Activated naive CD4-positive, alpha-beta T cell treated with anti-CD3 and anti-CD28 coated beads for 36 hours (primary cell): ENCODE measurements around the gene F7. TPM values are rescaled to one million over a fixed set of nuclear protein-coding genes. Genes with fewer than 3 reads are reported as not detected.

Source experiments
- CTCF ChIA-PET: fragments of 350-600 bp; sonication (Branson Sonifier 250); formaldehyde crosslinking; loops from one replicate; lab custom pipeline; 2021; ENCODE audit warnings: antibody characterized with exemption; lab: Charles Lee
- DNase-seq: peaks from one replicate; pipeline ENCODE4 v3.0.0-alpha.2; 2020
- H3K27ac Mint-ChIP-seq: one replicate; pipeline ENCODE4 v1.8.0; 2021; ENCODE audit warnings: mild to moderate bottlenecking, mixed read lengths
- H3K27me3 Mint-ChIP-seq: one replicate; pipeline ENCODE4 v1.8.0; 2021; ENCODE audit warnings: low read depth, mixed read lengths
- H3K36me3 Mint-ChIP-seq: one replicate; pipeline ENCODE4 v1.8.0; 2021; ENCODE audit warnings: low read depth, mixed read lengths
- H3K4me1 Mint-ChIP-seq: one replicate; pipeline ENCODE4 v1.8.0; 2021; ENCODE audit warnings: low read depth, mixed read lengths
- H3K4me3 Mint-ChIP-seq: one replicate; pipeline ENCODE4 v1.8.0; 2021; ENCODE audit warnings: mild to moderate bottlenecking, moderate library complexity, mixed read lengths
- H3K9me3 Mint-ChIP-seq: one replicate; pipeline ENCODE4 v1.8.0; 2021; ENCODE audit warnings: mixed read lengths
- intact Hi-C: fragments of 100-400 bp; cut with micrococcal nuclease; formaldehyde crosslinking; loops from one replicate; pipeline ENCODE4 v1.15.1; 2023
- total RNA-seq, 2 experiments: library from RNA; stranded (reverse); gene quantifications; one replicate each; pipeline ENCODE4 v1.2.3, GENCODE V29; 2021

F7 gene
- total RNA-seq, 2 experiments from 2014 or later: 0.35 to 0.62 TPM

DNA sequence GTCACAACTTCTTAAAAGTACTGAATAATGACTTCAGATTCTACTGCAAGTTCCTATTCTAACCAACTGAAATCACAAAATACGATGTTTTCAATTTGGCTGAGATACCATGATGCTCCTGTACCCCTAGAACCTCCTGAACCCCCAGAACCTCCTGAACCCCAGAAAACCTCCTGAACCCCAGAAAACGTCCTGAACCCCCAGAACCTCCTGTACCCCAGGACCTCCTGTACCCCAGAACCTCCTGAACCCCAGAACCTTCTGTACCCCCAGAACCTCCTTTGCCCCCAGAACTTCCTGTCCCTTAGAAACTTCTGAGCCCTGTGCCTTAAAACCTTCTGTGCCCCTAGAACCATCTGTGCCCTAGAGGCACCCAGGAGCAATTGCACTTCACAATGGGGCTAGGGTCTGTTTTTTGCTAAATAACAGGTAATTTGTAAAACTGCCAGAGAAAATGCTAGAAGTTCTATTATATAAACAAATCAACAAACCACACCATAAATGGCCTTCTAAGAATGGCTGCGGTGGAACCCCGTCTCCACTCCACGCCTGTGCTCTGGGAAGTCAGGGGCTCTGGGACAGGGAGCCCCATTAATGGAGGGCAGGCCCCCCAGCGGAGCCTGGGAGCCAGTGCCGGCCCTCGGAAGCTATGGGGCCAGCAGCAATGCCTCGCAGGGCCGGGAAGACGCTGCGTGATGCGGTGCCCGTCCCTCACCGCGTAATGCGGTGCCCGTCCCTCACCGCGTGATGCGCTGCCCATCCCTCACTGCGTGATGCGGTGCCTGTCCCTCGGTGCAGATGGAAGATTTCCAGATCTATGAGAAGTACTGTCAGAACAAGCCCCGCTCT, 21.3 kb upstream of the F7 start:
- no peak for DNase-seq
- CTCF ChIA-PET: no interaction called here
- Mint-ChIP-seq H3K9me3 (no peaks in the 10 kb centered on the region), H3K27me3 (no peaks in the 10 kb centered on the region), H3K4me1 (no peaks in the 10 kb centered on the region), H3K4me3 (no peak overlapping the region), H3K36me3 (peaks cover 2% of the 10 kb centered on the region), H3K27ac (no peak overlapping the region)
- intact Hi-C loops: no loop called here

DNA sequence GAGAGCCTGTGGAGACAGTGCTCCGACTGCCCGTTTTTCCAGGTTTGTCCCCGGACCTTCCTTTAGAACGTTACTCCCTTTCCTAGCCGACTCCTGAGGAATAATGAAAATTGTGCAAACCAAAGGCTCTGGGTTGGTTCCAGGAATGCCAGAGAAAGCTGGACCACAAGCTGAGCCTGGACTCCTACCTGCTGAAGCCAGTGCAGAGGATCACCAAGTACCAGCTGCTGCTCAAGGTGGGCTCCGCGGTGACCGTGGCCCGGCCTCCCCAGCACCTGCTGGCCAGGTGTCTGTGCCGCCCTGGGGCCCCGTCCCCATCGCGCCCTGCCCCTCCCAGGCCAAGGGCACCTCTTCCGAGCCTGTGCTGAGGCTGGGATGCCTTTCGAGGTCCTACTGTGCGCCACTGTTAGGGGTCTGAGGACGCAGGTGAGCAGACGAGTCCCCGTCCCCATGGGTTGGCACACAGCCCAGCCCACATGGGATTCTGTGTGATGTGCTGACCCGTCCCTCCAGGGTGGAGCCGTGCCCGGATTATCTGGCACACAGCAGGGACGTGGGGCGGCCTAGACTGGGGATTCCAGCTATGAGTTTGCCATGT, 20.5 kb upstream of the F7 start:
- CTCF ChIA-PET: no interaction called here
- H3K27me3 Mint-ChIP-seq: no peaks in the 10 kb centered on the region
- DNase-seq: no peak
- H3K36me3 Mint-ChIP-seq: peaks cover 2% of the 10 kb centered on the region
- no peaks in the 10 kb centered on the region for H3K9me3 Mint-ChIP-seq
- H3K4me1 Mint-ChIP-seq: no peaks in the 10 kb centered on the region
- no peak overlapping the region for H3K4me3 Mint-ChIP-seq
- intact Hi-C loops: no loop called here
- H3K27ac Mint-ChIP-seq: no peak overlapping the region

- DNase-seq: no peak
- intact Hi-C loops: no loop called here
- H3K4me1 Mint-ChIP-seq: no peaks in the 10 kb centered on the region
- peaks cover 2% of the 10 kb centered on the region for H3K36me3 Mint-ChIP-seq
- H3K27me3 Mint-ChIP-seq: no peaks in the 10 kb centered on the region
- no peak overlapping the region for H3K27ac Mint-ChIP-seq
- CTCF ChIA-PET: no interaction called here
- no peak overlapping the region for H3K4me3 Mint-ChIP-seq
- no peaks in the 10 kb centered on the region for H3K9me3 Mint-ChIP-seq
These were observed 19.4 kb upstream of the F7 start for GRCh38 chr13:113086031-113086750.

- no peak for DNase-seq
- Mint-ChIP-seq H3K9me3 (no peaks in the 10 kb centered on the region), H3K4me1 (no peaks in the 10 kb centered on the region), H3K4me3 (no peak overlapping the region), H3K27me3 (no peaks in the 10 kb centered on the region), H3K27ac (no peak overlapping the region), H3K36me3 (peaks cover 2% of the 10 kb centered on the region)
- intact Hi-C loops: no loop called here
- CTCF ChIA-PET: no interaction called here
These were observed 18.3 kb upstream of the F7 start for GRCh38 chr13:113086991-113087922.

DNA sequence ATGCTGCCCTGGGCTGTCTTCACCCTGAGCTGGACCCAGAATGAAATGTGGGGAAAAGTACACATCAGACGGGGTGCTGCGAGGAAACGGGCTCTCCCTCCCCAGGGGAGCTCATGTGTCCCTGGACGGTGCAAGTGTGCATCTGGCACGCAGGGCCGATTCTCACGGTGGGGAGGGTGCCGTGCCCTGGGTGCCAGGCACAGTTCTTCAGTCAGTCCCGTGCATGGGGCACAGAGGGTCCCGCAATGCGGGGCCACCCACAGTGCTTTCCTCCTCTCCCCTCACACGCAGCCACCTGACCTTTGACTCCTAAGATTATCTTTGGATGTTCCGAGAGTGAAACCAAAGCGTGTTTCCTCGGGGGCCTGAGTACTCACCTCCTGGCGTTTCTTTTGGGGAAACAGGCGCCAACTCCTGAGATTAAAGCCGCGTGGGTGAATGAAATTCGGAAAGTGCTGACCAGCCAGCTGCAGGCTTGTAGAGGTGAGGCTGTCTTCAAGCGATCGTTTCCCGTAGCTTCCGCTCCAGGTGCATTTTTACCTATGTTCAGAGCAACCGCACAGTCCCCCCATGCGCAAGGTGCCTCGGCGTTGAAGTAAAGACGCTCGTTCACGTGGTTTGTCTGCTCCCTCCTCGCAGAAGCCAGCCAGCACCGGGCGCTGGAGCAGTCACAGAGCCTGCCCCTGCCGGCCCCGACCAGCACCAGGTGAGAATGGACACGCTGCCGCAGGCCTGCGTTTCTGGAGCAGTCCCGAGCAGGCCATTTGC, 17.5 kb upstream of the F7 start:
- intact Hi-C loops: no loop called here
- CTCF ChIA-PET: no interaction called here
- Mint-ChIP-seq H3K27me3 (no peaks in the 10 kb centered on the region), H3K4me3 (no peak overlapping the region), H3K36me3 (peaks cover 2% of the 10 kb centered on the region), H3K27ac (no peak overlapping the region), H3K9me3 (no peaks in the 10 kb centered on the region), H3K4me1 (no peaks in the 10 kb centered on the region)
- no peak for DNase-seq

- intact Hi-C loops: no loop called here
- no peak overlapping the region for H3K27ac Mint-ChIP-seq
- CTCF ChIA-PET: no interaction called here
- H3K4me1 Mint-ChIP-seq: no peaks in the 10 kb centered on the region
- H3K4me3 Mint-ChIP-seq: no peak overlapping the region
- peaks cover 2% of the 10 kb centered on the region for H3K36me3 Mint-ChIP-seq
- H3K27me3 Mint-ChIP-seq: no peaks in the 10 kb centered on the region
- DNase-seq: no peak
- no peaks in the 10 kb centered on the region for H3K9me3 Mint-ChIP-seq
These were observed 16.9 kb upstream of the F7 start for GRCh38 chr13:113088691-113089020.

- no peak overlapping the region for H3K27ac Mint-ChIP-seq
- intact Hi-C loops: no loop called here
- DNase-seq: no peak
- H3K9me3 Mint-ChIP-seq: no peaks in the 10 kb centered on the region
- peaks cover 2% of the 10 kb centered on the region for H3K36me3 Mint-ChIP-seq
- no peak overlapping the region for H3K4me3 Mint-ChIP-seq
- no peaks in the 10 kb centered on the region for H3K27me3 Mint-ChIP-seq
- H3K4me1 Mint-ChIP-seq: no peaks in the 10 kb centered on the region
- CTCF ChIA-PET: interaction anchor here (0.9 to 1.2 kb wide), 2 partner anchors 9 to 147 kb away, joined by 3 read pairs; no protein-coding TSS in a partner anchor
These were observed 15.7 kb upstream of the F7 start for GRCh38 chr13:113089693-113090414.

DNA sequence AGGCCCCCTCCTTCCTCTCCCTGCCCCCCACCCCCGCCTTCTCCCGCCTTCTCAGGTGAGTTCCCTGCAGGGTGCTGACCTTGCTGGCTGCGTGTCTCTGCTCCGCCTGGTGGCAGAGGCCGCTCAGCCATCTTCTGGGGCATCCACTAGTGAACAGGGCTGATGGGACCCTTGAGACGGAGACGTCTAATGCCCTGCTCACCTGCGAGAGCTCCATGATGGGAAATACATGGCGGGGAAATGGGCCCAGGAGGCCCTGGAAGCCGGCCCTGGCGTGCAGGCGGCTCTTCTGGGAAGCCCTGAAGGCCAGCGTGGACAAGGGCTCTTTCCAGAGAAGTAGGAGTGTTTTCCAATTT, 15.2 kb upstream of the F7 start:
- no peak for DNase-seq
- Mint-ChIP-seq H3K27ac (no peak overlapping the region), H3K9me3 (no peaks in the 10 kb centered on the region), H3K27me3 (no peaks in the 10 kb centered on the region), H3K36me3 (peaks cover 2% of the 10 kb centered on the region), H3K4me3 (no peak overlapping the region), H3K4me1 (no peaks in the 10 kb centered on the region)
- CTCF ChIA-PET: interaction anchor here (1.2 kb wide), 1 partner anchor 10 kb away, joined by 3 read pairs; no protein-coding TSS in a partner anchor
- intact Hi-C loops: no loop called here

DNA sequence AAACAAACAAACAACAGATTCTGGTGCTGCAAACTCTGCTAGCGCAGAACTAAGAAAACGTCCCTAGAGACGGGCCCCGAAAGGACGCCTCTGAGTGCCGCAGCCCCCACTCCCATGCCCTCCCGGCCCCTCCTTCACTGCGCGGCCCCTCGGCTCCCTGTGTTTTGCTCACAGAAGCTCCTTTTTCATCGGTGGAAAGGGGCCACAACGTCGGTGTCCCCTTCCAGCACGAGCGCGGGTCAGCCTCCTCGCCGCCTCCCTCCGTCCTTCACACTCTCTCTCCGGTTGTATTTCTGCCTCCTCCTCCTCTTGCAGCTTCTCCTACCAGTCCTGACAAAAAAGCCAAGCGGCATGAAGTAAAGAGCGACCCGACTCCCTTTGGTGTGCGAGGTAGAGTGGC, 14.8 kb upstream of the F7 start:
- no peaks in the 10 kb centered on the region for H3K27me3 Mint-ChIP-seq
- no peak overlapping the region for H3K27ac Mint-ChIP-seq
- DNase-seq: no peak
- peaks cover 2% of the 10 kb centered on the region for H3K36me3 Mint-ChIP-seq
- no peaks in the 10 kb centered on the region for H3K9me3 Mint-ChIP-seq
- intact Hi-C loops: no loop called here
- CTCF ChIA-PET: interaction anchor here (1.2 kb wide), 1 partner anchor 10 kb away, joined by 3 read pairs; no protein-coding TSS in a partner anchor
- no peak overlapping the region for H3K4me3 Mint-ChIP-seq
- H3K4me1 Mint-ChIP-seq: no peaks in the 10 kb centered on the region

GRCh38 chr13:113091211-113091771, 14.3 kb upstream of the F7 start:
- CTCF ChIA-PET: no interaction called here
- no peak overlapping the region for H3K4me3 Mint-ChIP-seq
- no peaks in the 10 kb centered on the region for H3K27me3 Mint-ChIP-seq
- H3K9me3 Mint-ChIP-seq: no peaks in the 10 kb centered on the region
- no peak for DNase-seq
- H3K36me3 Mint-ChIP-seq: peaks cover 2% of the 10 kb centered on the region
- intact Hi-C loops: no loop called here
- H3K4me1 Mint-ChIP-seq: no peaks in the 10 kb centered on the region
- H3K27ac Mint-ChIP-seq: no peak overlapping the region
